GM23248 (cell line): ENCODE measurements around the gene GSAP. TPM values are rescaled to one million over a fixed set of nuclear protein-coding genes. Genes with fewer than 3 reads are reported as not detected.
A peak's percentile ranks its signal among the peaks of the same experiment; 100 is the strongest.

Experiments
- DNase-seq: peaks from one replicate; pipeline ENCODE4 v3.0.0-alpha.2; 2015
- H2AFZ ChIP-seq: fragments of 200-600 bp; sonication (generic); 2 replicates; pipeline ENCODE4 v1.6.1; 2016; ENCODE audit warnings: antibody characterized with exemption
- H3F3A ChIP-seq: fragments of 200-600 bp; sonication (generic); 2 replicates; pipeline ENCODE4 v1.6.1; 2016; ENCODE audit warnings: mild to moderate bottlenecking, antibody characterized with exemption, mixed run types; ENCODE audit not compliant: insufficient read depth
- H3K27ac ChIP-seq: fragments of 200-600 bp; sonication (generic); 2 replicates; pipeline ENCODE4 v1.5.1; 2016; ENCODE audit warnings: mild to moderate bottlenecking
- H3K27me3 ChIP-seq: fragments of 200-600 bp; sonication (generic); replicated peaks from 2 replicates; pipeline ENCODE4 v1.6.1; 2016; ENCODE audit warnings: mild to moderate bottlenecking; ENCODE audit not compliant: insufficient read depth
- H3K36me3 ChIP-seq: fragments of 200-600 bp; sonication (generic); 2 replicates; pipeline ENCODE4 v1.6.1; 2016; ENCODE audit warnings: low read depth, mild to moderate bottlenecking
- H3K4me1 ChIP-seq: fragments of 200-600 bp; sonication (generic); 2 replicates; pipeline ENCODE4 v1.6.1; 2016; ENCODE audit warnings: mild to moderate bottlenecking; ENCODE audit not compliant: insufficient read depth
- H3K4me2 ChIP-seq: fragments of 200-600 bp; sonication (generic); one replicate; pipeline ENCODE4 v1.6.1; 2016; ENCODE audit warnings: mild to moderate bottlenecking; ENCODE audit not compliant: unreplicated experiment
- H3K4me3 ChIP-seq: fragments of 200-600 bp; sonication (generic); 2 replicates; pipeline ENCODE4 v1.5.1; 2016; ENCODE audit warnings: mild to moderate bottlenecking
- H3K79me2 ChIP-seq: fragments of 200-600 bp; sonication (generic); 2 replicates; pipeline ENCODE4 v1.6.1; 2016; ENCODE audit warnings: mild to moderate bottlenecking; ENCODE audit not compliant: insufficient read depth
- H3K9ac ChIP-seq: fragments of 200-600 bp; sonication (generic); 2 replicates; pipeline ENCODE4 v1.6.1; 2016; ENCODE audit warnings: mild to moderate bottlenecking
- H3K9me2 ChIP-seq: fragments of 200-600 bp; sonication (generic); 2 replicates; pipeline ENCODE4 v1.6.1; 2016; ENCODE audit warnings: mixed run types, mild to moderate bottlenecking, moderate library complexity; ENCODE audit not compliant: insufficient read depth
- H3K9me3 ChIP-seq: fragments of 200-600 bp; sonication (generic); one replicate; pipeline ENCODE4 v1.6.1; 2017; ENCODE audit warnings: low read depth
- H4K20me1 ChIP-seq: fragments of 200-600 bp; sonication (generic); 2 replicates; pipeline ENCODE4 v1.6.0; 2016; ENCODE audit not compliant: insufficient read depth
- EZH2 ChIP-seq: fragments of 200-600 bp; sonication (generic); IDR thresholded peaks from 2 replicates; pipeline ENCODE4 v1.6.1; 2018; ENCODE audit warnings: antibody characterized with exemption, mild to moderate bottlenecking; ENCODE audit not compliant: insufficient read depth, poor library complexity, severe bottlenecking
- EZH2phosphoT487 ChIP-seq: fragments of 200-600 bp; sonication (generic); IDR thresholded peaks from 2 replicates; pipeline ENCODE4 v1.6.1; 2018; ENCODE audit warnings: antibody characterized with exemption, moderate library complexity, mild to moderate bottlenecking, low read depth; ENCODE audit not compliant: insufficient read depth
- WGBS, 2 experiments: methylation state at CpG; one replicate each; pipeline ENCODE4 v1.1.6; 2015 to 2017; ENCODE audit warnings: low lambda C conversion rate in 2 of 2, low coverage in 1 of 2; ENCODE audit errors: missing lambda C conversion rate in 2 of 2; 5-methylcytosine and 5-hydroxymethylcytosine counted together
- in situ Hi-C: fragments of 300-500 bp; cut with MboI; formaldehyde crosslinking; loops from 2 replicates; pipeline ENCODE4 v1.15.0; 2020
- polyA plus RNA-seq: library from polyadenylated mRNA; unstranded; fragments of >200 nt; fragmentation: Nextera tagmentation; extraction: Ambion mirVana; gene quantifications from 2 replicates; pipeline ENCODE4 v1.2.1, GENCODE V29; 2016
- total RNA-seq: library from RNA; depleted of rRNA; stranded (reverse); fragments of >200 nt; shearing (Covaris generic); gene quantifications from 2 replicates; pipeline ENCODE4 v1.2.3, GENCODE V29; 2014

Gene GSAP
- total and polyA plus RNA-seq, 2 experiments from 2014 or later = 4.2 to 4.3 TPM

GRCh38 chr7:77320714-77321113 lies 95.4 kb downstream of the GSAP start:
- Histone ChIP-seq H3K36me3 (no peaks in the 10 kb centered on the region), H3F3A (no peaks in the 10 kb centered on the region), H3K79me2 (no peaks in the 10 kb centered on the region), H2AFZ (no peak overlapping the region), H3K4me3 (no peak overlapping the region), H3K9me2 (no peaks in the 10 kb centered on the region), H3K27ac (no peak overlapping the region), H3K4me2 (no peak overlapping the region), H3K27me3 (no peaks in the 10 kb centered on the region), H4K20me1 (no peaks in the 10 kb centered on the region), H3K9ac (no peak overlapping the region), H3K4me1 (peaks cover 2% of the 10 kb centered on the region; the same call in 1 of the 2 replicates), H3K9me3 (no peaks in the 10 kb centered on the region)
- in situ Hi-C loops = no loop called here
- 20 to 21% methylated on average over 2 of the region's 2 CpGs for WGBS, 2 experiments
- TF ChIP-seq EZH2 = no peak
- TF ChIP-seq EZH2phosphoT487 = no peak
- no peak for DNase-seq

- no peaks in the 10 kb centered on the region for H3K9me2 ChIP-seq
- in situ Hi-C loops = no loop called here
- no peaks in the 10 kb centered on the region for H3K79me2 ChIP-seq
- 55 to 68% methylated on average over 4 of the region's 4 CpGs for WGBS, 2 experiments
- no peak overlapping the region for H2AFZ ChIP-seq
- DNase-seq = no peak
- no peaks in the 10 kb centered on the region for H4K20me1 ChIP-seq
- peaks cover 6% of the 10 kb centered on the region; the same call in 1 of the 2 replicates for H3K4me1 ChIP-seq
- H3K9ac ChIP-seq = no peak overlapping the region
- no peaks in the 10 kb centered on the region for H3K9me3 ChIP-seq
- H3K36me3 ChIP-seq = no peaks in the 10 kb centered on the region
- H3K27ac ChIP-seq = no peak overlapping the region
- no peak overlapping the region for H3K4me2 ChIP-seq
- no peak overlapping the region for H3K4me3 ChIP-seq
- no peaks in the 10 kb centered on the region for H3K27me3 ChIP-seq
- peaks cover 4% of the 10 kb centered on the region; the same call in 1 of the 2 replicates for H3F3A ChIP-seq
- TF ChIP-seq EZH2 (no peak), EZH2phosphoT487 (no peak)
These were observed 96.0 kb downstream of the GSAP start for GRCh38 chr7:77320137-77320536.

GRCh38 chr7:77318019-77318418 lies 98.1 kb downstream of the GSAP start:
- no peak for TF ChIP-seq EZH2
- Histone ChIP-seq H3K4me3 (no peak overlapping the region), H3K9ac (no peak overlapping the region), H4K20me1 (no peaks in the 10 kb centered on the region), H3F3A (peaks cover 4% of the 10 kb centered on the region; the same call in 1 of the 2 replicates), H3K79me2 (no peaks in the 10 kb centered on the region), H3K9me3 (no peaks in the 10 kb centered on the region), H3K27me3 (no peaks in the 10 kb centered on the region), H3K4me2 (no peak overlapping the region), H3K4me1 (peaks cover 11% of the 10 kb centered on the region; the same call in 1 of the 2 replicates), H3K36me3 (no peaks in the 10 kb centered on the region), H3K9me2 (no peaks in the 10 kb centered on the region), H2AFZ (no peak overlapping the region), H3K27ac (no peak overlapping the region)
- DNase-seq = no peak
- 94 to 97% methylated on average over 1 of the region's 1 CpG for WGBS, 2 experiments
- in situ Hi-C loops = no loop called here

- Histone ChIP-seq H4K20me1 (no peaks in the 10 kb centered on the region), H3K9me2 (no peaks in the 10 kb centered on the region), H3K4me3 (no peak overlapping the region), H3F3A (peaks cover 4% of the 10 kb centered on the region; the same call in 1 of the 2 replicates), H2AFZ (no peak overlapping the region), H3K27ac (no peak overlapping the region), H3K79me2 (no peaks in the 10 kb centered on the region), H3K4me1 (peaks cover 11% of the 10 kb centered on the region; the same call in 1 of the 2 replicates), H3K36me3 (no peaks in the 10 kb centered on the region), H3K9ac (no peak overlapping the region), H3K27me3 (no peaks in the 10 kb centered on the region), H3K4me2 (no peak overlapping the region), H3K9me3 (no peaks in the 10 kb centered on the region)
- in situ Hi-C loops = no loop called here
- DNase-seq = peak; percentile 29
- WGBS, 2 experiments = 1 to 3% methylated on average over 2 of the region's 2 CpGs
- no peak for TF ChIP-seq EZH2
- no peak for TF ChIP-seq EZH2phosphoT487
These were observed 99.8 kb downstream of the GSAP start for GRCh38 chr7:77316219-77316978.
